HS-5 (cell line): Measurements from ENCODE around the gene SDF4.

Experiments used
- DNase-seq: peaks from one replicate; pipeline ENCODE4 v3.0.0-alpha.2; 2012; ENCODE audit warnings: low read depth

SDF4 gene

DNA sequence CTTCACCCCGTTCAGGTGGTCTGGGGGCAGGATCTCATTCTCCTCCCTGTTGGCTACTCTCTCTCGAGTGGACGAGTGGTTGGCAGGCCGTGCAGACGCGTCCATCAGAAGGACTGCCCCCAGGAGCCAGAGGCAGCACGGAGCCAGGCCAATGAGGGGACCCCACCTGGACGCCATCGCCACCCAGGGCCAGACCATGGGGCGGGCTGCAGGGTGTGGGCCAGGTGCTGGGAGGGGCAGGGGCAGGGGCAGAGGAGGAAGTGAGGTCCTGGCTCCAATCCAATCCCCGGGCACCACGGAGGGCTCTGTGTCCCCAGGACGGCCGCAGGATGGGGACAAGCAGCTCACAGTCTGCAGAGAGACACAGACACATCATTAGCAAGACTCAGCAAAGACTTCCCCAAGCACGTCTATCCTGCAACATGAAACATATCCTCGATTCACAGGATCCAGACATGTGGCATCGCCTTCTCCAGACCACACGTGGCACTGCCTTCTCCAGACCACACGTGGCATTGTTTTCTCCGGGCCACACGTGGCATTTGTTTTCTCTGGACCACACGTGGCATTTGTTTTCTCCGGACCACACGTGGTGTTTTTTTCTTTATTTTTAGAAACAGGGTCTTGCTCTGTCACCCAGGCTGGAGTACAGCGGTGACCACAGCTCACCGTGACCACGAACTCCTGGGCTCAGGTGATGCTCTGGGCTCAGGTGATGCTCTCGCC lies 3.0 kb downstream of the SDF4 start:
- DNase-seq, result no peak

DNA sequence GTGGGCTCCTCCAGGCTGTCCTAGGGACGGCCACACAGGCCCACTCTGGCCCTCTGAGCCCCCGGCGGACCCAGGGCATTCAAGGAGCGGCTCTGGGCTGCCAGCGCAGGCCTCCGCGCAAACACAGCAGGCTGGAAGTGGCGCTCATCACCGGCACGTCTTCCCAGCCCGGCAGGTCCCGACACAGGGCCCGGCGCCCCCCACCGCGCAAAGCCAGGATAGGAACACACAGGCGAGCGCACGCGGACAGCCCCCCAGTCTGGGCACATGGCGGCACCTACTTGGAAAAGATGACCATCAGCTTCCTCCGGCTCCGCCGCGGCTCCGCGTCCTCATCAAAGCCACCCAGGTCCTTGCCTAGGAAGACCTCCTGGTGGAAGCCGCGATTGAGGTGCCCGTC lies 3.6 kb downstream of the SDF4 start:
- DNase-seq, result no peak

DNA sequence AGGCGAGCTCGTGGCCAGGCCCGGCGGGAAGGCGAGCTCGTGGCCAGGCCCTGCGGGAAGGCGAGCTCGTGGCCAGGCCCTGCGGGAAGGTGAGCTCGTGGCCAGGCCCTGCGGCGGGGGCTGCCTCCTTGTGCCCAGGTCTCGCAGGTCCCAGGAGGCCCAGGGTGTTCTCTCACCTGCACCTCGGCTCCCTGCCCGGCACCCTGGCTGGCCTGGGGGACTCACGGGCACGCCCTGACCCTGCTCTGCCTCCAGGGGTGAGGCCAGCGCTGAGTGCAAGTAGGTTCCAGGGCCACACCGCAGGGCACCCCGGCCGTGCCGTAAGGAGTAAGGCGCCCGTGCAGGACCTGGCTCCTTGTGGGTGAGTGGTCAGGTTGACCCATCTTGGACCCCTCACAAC lies 4.4 kb downstream of the SDF4 start:
- no peak for DNase-seq

DNA sequence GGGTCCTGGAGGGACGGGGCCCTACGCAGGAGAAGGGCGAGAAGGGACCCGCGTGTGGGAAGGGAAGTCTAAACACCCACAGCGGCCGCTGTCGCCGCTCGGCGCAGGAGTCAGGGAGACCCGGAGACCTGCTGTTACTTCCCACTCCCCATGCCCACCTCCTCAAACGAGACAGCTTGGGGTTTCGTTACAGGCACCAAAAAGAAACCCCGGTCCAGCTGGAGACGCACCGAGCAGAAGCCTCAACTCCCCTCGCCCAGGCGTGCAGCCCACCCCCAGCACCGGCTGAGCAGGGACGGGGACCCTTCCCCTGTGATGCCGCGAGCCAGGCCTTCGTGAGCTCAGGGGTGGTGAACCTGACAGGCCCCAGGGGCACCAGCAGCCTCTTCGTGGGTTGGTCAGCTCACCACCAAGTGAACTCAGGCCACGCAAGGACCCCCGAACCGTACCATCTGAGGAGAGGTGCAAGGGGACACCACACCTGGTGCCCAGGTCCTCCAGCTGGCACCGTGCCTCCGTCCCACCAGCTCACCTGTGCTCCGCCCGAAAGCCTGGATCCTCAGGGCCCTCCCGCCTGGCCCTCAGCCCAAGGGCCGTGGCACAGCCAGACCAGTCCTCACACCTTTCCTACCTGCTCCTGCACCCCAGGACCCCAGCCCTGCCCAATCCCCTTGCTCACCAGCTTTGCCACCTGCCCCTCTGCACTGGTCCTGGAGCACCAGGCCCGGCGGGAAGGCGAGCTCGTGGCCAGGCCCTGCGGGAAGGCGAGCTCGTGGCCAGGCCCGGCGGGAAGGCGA lies 5.0 kb downstream of the SDF4 start:
- DNase-seq, result no peak

DNA sequence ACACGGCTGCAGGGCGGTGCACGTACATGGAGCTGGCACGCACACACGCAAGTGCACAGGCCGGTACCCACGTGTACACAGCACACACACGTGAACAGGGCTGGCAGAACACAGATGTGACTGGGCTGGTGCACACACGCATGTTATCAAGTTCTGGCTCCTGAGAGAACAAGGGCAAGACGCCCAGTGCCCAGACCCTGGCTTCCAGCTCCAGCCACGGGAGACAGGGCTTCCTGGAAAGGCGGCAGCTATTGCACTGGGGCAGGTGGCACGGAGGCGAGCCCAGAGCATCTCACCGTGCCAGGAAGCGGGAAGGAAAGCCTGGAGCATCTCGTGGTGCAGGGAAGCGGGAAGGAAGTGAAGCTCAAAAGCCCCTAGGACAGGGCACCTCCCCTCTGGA lies 5.9 kb downstream of the SDF4 start:
- DNase-seq, result no peak

DNA sequence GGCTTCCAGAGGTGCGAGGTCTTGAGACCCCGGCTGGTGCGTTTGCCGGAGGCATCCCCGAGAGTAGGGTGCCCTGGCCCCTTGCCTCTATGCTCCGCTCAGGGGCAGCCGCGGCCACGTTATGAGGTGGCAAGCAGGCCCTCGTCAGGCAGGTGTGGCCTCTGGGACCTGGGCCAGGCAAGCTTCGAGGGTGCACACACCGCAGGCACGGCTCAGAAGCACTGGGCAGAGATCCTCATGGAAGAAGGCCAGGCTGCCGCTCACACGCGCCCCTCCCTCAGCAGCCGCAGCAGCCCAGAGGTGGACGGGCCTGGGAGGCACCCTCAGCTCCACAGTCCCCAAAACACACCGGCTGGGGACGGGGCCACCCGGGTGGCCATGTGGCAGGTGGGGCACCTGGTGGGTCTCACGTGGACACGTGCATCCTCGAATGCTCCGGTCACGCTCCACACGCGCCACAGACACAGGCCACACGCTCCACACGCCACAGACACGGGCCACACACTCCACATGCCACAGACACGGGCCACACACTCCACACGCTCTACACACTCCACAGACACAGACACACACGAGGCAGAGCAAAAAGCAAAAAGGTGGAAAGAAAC lies 6.5 kb downstream of the SDF4 start:
- DNase-seq, result no peak

DNA sequence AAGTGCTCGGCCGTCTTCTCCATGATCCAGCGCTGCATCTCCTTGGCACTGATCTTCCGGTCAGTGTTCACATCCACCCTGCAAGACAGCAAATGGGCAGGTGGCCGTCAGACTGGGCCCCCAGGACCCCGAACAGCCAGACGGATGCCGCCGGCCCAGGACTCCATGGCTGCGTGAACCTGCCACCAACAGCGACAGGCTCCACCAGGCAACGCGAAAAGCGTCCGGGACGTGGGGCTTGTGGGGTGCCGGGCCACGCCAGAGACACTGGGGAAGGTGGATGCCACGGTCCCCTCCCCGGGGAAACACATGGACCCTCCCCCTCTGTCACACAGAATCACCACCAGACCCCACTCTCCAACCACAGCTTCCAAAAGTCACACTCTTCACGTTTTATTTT lies 7.9 kb downstream of the SDF4 start:
- DNase-seq, result no peak

DNA sequence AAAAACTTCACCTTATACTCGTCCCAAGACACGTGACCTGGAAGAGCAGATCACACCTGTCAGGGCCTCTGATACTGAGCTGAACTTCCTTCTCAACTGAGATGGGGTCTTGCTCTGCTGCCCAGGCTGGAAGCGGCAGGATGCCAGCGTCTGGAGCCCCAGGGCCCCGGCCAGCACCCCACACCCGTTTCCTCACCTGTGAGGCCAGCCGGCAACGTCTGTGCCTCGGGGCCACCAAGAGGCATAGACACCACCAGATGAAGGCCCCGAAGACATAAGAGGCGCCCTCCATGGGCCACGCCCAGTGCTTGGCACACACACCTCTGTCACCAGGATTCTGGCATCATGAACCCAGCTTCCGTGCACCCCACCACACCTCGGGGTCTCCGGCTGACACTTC lies 8.5 kb downstream of the SDF4 start:
- no peak for DNase-seq

DNA sequence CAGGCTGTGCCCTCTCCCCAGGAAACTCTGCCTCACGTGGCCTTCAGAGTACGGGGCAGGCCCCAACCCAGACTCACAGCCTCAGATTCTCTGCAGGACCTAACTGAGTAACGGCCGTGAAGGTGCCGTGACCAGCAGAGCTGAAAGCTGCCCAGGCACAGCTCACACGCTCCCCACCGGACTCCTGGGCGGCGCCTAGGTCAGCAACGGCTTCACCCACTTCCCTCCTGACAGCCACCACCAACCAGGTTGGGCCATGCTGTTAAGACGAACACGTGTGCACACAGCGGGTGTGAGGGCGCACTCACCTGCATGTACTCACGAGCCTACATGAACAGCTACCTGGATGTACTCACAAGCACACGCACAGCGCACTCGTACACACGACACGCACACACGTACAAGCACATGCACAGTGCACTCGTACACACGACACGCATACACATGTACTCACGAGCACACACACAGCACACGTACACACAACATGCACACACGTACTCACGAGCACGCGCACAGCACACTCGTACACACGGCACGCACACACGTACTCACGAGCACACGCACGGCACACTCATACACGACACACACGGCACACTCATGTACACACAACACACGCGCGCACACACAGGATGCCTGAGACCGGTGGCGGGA lies 9.1 kb downstream of the SDF4 start:
- DNase-seq, result no peak

DNA sequence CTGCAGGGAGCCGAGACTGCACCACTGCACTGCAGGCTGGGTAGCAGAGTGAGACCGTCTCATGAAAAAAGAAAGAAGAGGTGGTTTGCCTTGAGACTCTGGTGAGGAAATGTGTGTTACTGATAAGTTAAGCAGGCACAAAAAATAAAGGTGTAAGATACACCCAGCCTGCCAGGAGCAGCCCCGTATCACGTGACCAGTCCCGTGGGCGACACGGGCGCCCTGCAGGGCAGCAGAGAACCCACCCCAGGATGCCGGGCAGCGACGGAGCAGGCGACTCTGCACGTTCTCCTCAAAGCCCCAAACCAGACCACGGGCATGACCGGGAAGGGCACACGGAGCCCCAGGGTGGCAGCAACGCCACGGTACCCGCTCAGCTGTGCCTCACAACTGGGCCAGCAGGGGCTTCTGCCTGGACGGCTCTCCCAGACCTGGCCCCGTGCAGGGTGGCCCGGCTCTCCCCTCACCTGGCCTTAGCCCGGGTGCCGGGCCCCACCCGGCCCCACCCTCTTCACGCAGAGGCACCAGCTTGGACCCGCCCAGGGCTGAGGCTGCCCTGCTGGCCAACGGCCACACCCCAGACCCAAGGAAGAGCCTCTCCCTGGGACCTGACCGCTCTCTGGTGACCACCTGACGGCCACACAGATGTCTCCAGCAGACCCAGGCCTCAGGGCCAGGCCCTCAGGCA lies 9.8 kb downstream of the SDF4 start:
- DNase-seq, result no peak

DNA sequence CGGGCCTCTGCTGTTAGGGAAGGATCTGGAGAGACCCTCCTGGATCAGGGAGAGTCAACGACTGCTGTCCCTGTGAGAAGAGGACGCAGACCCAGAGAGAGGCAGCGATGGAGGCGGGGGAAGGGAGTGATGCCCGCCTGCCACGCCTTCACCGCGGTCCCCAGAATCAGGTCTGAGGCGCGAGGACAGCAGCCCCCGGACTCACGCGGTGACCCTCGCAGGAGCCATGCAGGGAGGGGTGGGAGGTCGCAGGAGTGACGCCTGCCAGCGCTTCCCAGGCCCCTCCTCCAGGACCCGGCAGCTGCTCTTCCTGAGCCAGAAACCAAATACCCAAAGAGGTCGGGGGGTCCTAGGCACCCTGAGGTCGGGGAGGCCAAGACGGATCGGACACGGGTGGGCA lies 11.6 kb downstream of the SDF4 start:
- no peak for DNase-seq

DNA sequence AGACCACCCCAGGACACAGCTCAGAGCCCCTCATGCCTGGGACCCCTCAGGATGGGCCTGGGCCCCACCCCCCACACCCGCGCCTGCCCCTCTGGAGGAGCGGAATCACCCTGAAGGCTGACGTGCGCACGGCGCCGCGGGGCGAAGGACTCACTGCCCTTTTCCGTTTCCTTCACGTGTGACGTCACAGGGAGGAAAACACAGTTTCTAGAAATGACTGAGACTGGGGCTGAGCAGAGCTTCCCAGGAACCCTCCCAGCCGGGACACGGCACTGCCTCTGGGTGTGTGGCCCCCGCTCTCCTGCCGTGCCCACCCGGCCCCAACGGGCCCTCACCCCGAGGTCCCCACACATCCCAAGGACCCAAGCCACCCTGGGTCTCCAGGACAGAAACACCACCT lies 12.5 kb downstream of the SDF4 start:
- no peak for DNase-seq

DNA sequence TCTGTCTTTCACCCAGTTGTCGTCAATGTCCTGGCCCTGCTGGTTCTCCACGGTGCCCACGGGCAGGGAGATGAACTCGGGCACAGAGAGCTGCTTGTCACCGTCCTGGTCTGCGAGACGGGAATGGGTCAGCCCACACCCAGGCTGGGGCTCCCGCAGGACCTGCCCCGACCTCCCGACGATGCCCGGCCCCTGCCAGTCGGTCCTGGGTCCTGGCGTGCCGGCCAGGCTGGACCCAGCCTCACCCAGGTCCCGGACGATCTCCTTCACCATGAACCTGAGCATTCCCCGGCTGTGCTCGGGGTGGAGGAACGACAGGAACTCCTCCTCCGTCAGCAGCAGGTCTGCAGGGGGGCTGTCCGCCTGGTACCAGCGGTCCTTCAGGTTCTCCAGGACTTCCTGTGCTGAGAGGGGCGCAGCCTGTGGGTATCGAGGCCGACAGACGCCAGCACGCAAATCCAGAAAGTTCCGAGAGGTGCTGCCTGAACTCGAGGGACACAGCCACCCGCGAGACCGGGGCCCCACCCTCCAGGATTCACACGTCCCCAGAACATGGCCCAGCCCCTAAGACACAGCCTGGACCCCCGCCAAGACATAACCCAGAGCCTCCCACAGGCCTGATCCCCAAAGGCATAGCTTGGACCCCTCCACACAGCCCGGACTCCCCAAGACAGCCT lies 13.1 kb downstream of the SDF4 start:
- DNase-seq, result no peak

DNA sequence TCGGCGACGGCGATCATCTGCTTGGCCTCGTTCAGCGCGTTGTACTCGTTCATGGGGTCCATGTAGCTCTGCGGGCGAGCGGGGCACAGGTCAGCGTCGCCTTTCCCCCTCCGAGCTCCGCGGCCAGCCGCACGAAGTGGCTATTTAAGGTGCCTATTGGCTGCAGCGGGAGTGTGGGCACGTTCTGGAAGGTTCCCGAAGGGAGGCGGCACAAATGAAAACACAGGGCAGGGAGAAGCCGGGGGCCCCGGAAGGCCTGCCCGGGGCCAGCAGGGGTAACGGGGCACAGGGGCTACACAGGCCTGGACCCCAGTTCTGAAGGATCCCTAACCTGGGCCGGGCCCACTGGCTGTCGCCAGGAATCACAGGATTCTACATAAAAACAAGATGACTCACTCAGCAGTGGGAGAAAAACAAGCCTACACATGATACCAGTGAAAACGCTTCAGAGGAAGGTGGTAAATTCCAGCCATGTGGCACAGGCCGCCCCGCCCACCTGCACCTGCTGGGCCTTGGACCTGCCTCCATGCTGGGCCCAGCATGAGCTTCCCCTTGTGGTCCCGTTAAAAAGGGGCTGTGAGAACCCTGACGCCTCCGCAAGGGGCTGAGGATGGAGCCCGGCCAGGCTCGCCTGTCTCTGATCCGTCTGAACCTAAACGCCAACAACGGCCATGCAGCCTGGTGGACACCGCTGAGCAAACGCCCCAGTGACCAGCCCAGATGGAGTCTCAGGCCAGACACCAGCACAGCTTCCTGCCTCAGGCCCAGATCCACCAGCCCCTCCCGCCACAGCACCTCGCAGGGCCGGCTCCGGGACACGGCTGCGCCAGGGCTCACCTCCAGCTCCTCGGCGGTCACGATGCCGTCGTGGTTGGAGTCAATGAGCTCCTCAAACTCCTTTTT lies 13.9 kb downstream of the SDF4 start:
- no peak for DNase-seq

DNA sequence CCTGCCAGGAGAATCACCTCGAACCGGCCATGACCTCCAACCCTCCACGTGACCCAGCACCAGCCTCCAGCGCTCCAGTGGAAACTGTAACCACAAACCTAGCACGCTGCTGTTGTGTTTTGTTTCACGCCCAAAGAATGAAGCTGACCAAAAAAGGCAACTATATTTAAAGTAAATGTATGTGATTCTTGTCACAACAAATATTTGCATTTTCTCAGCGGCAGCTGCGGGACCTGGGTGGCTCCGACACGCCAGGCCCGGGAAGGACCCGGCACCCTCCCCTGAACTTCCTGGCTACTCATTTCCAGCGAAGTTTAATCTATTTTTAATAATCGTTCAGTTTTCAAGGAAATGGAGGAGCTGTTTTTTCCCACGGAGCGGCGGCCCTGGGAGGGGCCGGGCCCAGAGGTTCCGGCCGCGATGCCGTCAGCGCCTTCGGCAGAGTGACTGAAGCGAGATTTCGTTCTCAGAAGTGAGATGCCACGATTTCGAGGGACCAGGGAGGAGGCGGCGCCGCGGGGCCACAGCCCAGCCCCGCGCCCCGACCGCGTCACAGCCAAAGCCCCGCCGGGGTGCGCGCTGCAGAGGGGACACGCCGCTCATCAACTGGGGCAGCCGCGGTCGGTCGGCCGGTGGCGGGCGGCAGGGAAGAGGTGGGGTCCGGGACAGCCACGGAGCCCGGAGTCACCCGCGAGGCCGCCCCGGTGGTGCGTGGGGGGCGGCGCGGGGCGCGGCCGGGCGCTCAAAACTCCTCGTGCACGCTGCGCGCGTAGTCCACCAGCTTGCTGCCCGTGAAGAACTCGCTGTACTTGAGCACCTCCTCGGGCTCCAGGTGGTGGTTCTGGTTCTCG lies 14.8 kb downstream of the SDF4 start:
- DNase-seq, result no peak

DNA sequence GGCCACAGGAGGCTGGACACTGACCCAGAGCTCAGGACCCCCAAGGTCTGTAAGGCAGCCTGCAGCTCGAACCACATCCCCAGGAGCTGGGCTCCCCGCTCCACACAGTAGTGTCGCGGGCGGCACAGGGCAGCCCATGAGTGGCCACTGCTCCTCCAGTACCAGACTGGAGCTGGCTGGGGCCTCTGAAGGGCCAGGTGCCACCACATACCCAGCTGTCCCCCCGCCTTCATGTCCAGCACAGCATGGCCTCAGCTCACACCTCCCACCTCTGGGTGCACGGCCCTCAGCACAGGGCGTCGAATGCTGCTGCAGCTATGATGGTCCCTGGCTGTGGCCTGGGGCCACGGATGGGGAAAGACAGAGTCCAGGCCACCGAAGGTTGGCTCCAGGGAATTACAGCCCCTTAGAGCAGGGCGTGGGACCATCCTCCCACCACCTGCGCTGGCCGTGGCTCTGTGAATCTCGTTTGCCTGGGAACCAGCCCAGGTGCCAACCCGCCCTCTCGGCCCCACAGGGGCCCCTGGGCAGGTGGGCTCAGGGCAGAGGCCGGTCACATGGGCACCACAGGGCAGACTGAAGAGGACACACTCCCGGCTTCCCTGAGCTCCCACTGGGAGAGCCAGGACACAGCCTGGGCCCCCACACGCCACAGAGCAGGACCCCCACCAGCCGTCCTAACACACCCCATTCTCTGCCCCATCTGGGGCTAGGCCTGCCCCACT lies 15.8 kb downstream of the SDF4 start:
- no peak for DNase-seq

DNA sequence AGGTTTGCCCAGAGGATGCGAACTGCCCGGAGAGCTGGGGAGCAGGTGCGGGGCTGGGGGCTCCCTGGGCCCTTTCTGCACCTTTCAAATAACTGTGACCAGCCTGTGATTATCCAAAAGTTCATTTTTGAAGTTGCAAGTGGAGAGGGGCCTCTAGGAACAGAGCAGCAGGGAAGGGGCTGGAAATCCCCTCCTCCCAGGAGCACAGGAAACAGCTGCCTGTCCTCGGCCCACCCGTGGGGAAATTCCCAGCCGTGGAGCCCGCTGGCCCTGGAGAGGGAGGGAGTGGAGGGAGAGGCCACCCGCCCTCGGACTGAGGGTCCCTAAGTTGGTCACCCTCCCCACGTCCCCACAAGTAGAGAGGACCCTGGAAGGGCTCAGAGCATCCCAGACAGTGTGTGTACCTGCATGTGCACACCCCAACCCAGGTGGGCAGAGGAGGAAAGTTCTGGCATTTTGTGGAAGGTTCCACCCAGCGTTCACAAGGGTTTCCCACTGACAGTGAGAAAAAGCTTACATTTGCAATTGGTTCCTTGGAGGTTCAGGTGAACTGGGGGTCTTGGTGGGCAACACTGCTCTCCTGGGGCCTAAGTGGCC lies 16.6 kb downstream of the SDF4 start:
- no peak for DNase-seq
